Ovary (tissue), 3 donors: ENCODE measurements around the gene SLC1A7.

ENCODE experiments used
- EP300 ChIP-seq: sonication (generic); formaldehyde crosslinking; IDR thresholded peaks from one replicate; pipeline ENCODE4 v1.6.1; 2017; ENCODE audit warnings: antibody characterized with exemption
- POLR2A ChIP-seq: fragments of 450-650 bp; IDR thresholded peaks from one replicate; pipeline ENCODE4 v1.6.1; 2017; ENCODE audit warnings: antibody characterized with exemption, mild to moderate bottlenecking, moderate library complexity
- TF ChIP-seq, protein P1 (sequence below), 3 donors: fragments of 450-650 bp in 2 of 3; fragments of 200-600 bp in 1 of 3; IDR thresholded peaks; one replicate each; pipeline versions ENCODE4 v1.5.1 to v1.8.0; 2016 to 2022; ENCODE audit warnings: antibody characterized with exemption in 3 of 3, mild to moderate bottlenecking in 1 of 3
- donor health status: DM: no; HTN: no; CAD: no.

DNA sequence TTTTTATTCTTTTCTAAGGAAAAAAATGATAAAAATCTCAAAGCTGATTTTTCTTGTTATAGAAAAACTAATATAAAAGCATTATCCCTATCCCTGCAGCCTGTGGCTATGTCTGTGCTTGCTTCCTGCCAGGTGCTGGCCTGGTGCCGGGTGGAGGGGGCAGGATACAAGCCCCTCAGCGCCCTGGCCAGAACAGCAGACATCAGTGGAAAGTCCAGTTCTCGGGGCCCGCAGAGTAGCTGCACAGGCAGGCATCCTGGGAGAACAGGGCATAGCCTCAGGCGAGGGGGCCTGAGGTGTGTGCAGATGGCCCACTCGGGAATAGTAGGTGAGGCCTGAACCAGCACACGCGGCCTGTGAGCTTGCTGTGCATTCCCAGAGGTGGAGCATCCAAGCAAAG is 57.0 kb downstream of the SLC1A7 start:
- TF ChIP-seq, protein P1, sequence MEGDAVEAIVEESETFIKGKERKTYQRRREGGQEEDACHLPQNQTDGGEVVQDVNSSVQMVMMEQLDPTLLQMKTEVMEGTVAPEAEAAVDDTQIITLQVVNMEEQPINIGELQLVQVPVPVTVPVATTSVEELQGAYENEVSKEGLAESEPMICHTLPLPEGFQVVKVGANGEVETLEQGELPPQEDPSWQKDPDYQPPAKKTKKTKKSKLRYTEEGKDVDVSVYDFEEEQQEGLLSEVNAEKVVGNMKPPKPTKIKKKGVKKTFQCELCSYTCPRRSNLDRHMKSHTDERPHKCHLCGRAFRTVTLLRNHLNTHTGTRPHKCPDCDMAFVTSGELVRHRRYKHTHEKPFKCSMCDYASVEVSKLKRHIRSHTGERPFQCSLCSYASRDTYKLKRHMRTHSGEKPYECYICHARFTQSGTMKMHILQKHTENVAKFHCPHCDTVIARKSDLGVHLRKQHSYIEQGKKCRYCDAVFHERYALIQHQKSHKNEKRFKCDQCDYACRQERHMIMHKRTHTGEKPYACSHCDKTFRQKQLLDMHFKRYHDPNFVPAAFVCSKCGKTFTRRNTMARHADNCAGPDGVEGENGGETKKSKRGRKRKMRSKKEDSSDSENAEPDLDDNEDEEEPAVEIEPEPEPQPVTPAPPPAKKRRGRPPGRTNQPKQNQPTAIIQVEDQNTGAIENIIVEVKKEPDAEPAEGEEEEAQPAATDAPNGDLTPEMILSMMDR (IDR thresholded peaks at IDR 0.05) = no peak
- TF ChIP-seq POLR2A = no peak
- TF ChIP-seq EP300 = no peak
